GM12864 (cell line): ENCODE measurements around the gene ROBO2.

Experiments
- DNase-seq: peaks from one replicate; pipeline ENCODE4 v3.0.0-alpha.2; 2011; ENCODE audit warnings: low read depth
- H3K4me3 ChIP-seq: 2 replicates; pipeline ENCODE4 v1.5.1; 2011; ENCODE audit warnings: mild to moderate bottlenecking, low read depth, low read length, control low read depth
- CTCF ChIP-seq: IDR thresholded peaks from 2 replicates; pipeline ENCODE4 v1.5.1; 2011; ENCODE audit warnings: low read depth, mild to moderate bottlenecking, moderate library complexity, low read length, control low read depth, inconsistent platforms; ENCODE audit errors: missing control alignments

Gene ROBO2

GRCh38 chr3:77595371-77595870 lies 555.5 kb downstream of the ROBO2 start:
- no peak for DNase-seq
- H3K4me3 ChIP-seq = no peak overlapping the region
- TF ChIP-seq CTCF = no peak

- no peak for DNase-seq
- H3K4me3 ChIP-seq = no peak overlapping the region
- no peak for TF ChIP-seq CTCF
Measured at GRCh38 chr3:77599948-77600347, 560.0 kb downstream of the ROBO2 start.

- no peak for TF ChIP-seq CTCF
- DNase-seq = no peak
- H3K4me3 ChIP-seq = no peak overlapping the region
Measured at GRCh38 chr3:77601823-77602415, 562.0 kb downstream of the ROBO2 start.

- no peak for TF ChIP-seq CTCF
- no peak for DNase-seq
- H3K4me3 ChIP-seq = no peak overlapping the region
Measured at GRCh38 chr3:77602722-77603121, 562.8 kb downstream of the ROBO2 start.

GRCh38 chr3:77605308-77605707 lies 565.4 kb downstream of the ROBO2 start:
- H3K4me3 ChIP-seq = no peak overlapping the region
- DNase-seq = no peak
- TF ChIP-seq CTCF = no peak

GRCh38 chr3:77605865-77606264 lies 566.0 kb downstream of the ROBO2 start:
- TF ChIP-seq CTCF = no peak
- H3K4me3 ChIP-seq = no peak overlapping the region
- no peak for DNase-seq

- no peak for DNase-seq
- H3K4me3 ChIP-seq = no peak overlapping the region
- no peak for TF ChIP-seq CTCF
Measured at GRCh38 chr3:77606372-77606771, 566.5 kb downstream of the ROBO2 start.
